ENCODE results near the gene WFDC2. TPM values are rescaled to one million over a fixed set of nuclear protein-coding genes. Genes with fewer than 3 reads are reported as not detected.

WFDC2 gene
- total and polyA plus RNA-seq, 2 of the 8 experiments (the other 6 are each of a cell fraction or from before 2014, with no cell fraction given), result 77.9 to 137 TPM

DNA sequence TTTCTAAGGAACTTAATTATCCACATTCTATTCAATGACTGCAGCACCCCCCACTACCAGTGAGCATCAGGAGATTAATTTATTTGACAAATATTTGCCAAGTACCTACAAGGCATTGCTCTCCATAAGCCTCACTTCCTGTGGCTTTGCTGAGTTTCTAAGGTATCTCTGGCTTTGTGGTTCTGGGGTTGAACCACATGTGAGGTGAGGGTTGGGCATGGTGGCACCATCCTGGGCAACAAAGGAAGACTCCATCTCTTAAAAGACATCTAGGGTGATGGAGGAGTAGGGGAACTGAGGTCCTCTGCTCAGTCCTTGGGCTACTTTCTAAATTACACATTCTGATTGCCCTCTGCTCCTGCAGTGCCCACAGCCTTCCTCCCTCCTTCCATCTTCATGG, 25.5 kb upstream of the WFDC2 start:
- POLR2A ChIA-PET (ENCODE audit: partially characterized antibody), result interaction anchor here (1.1 kb wide), 1 partner anchor 102 kb away, joined by 6 read pairs; no protein-coding TSS in a partner anchor
- Histone ChIP-seq H4K20me1 (replicated peaks in 1 of 2; ENCODE audit: control insufficient read depth in 1 of 2, insufficient read depth in 2 of 2, low read length in 2 of 2) (no peaks in the 10 kb centered on the region), H3K79me1 (ENCODE audit: low read depth, low read length) (no peaks in the 10 kb centered on the region), H3K18ac (ENCODE audit: extremely low read depth, low read length) (no peak overlapping the region), H4K8ac (ENCODE audit: extremely low read depth, insufficient read depth, low read length) (no peak overlapping the region), H2BK12ac (ENCODE audit: low read depth, low read length) (no peak overlapping the region), H3K27ac (ENCODE audit: low read depth, low read length) (no peak overlapping the region), H3K23ac (ENCODE audit: insufficient read length) (no peak overlapping the region), H2BK5ac (ENCODE audit: low read depth, low read length) (no peak overlapping the region), H3K36me3 (ENCODE audit: control insufficient read depth in 2 of 4, insufficient read depth in 4 of 4, low read length in 3 of 4) (no peaks in the 10 kb centered on the region), H3K56ac (replicated peaks; ENCODE audit: insufficient read length, low read depth, low read length) (no peak overlapping the region), H2BK120ac (replicated peaks; ENCODE audit: low read depth, low read length) (no peak overlapping the region), H4K91ac (replicated peaks; ENCODE audit: insufficient read length, low read length) (no peak overlapping the region), H2AK5ac (ENCODE audit: low read depth, low read length) (no peak overlapping the region), H2BK20ac (ENCODE audit: low read length) (no peak overlapping the region), H3K4ac (replicated peaks; ENCODE audit: insufficient read length, low read depth, low read length) (no peak overlapping the region), H3K9ac (replicated peaks in 1 of 4; ENCODE audit: extremely low read depth in 1 of 4, low read depth in 3 of 4, low read length in 3 of 4) (no peak overlapping the region), H3K4me3 (ENCODE audit: extremely low read depth in 1 of 4, insufficient read depth in 2 of 4, low read depth in 3 of 4, low read length in 4 of 4) (no peak overlapping the region), H3K9me3 (ENCODE audit: insufficient read depth in 2 of 2, low read depth in 1 of 2, low read length in 1 of 2) (no peaks in the 10 kb centered on the region), H2AFZ (ENCODE audit: low read length) (no peak overlapping the region), H3K79me2 (ENCODE audit: control insufficient read depth in 1 of 2, insufficient read depth in 2 of 2, low read length in 2 of 2) (no peaks in the 10 kb centered on the region), H3K4me1 (replicated peaks in 1 of 4; ENCODE audit: control insufficient read depth in 3 of 4, insufficient read depth in 4 of 4, low read length in 3 of 4) (no peaks in the 10 kb centered on the region), H3K23me2 (ENCODE audit: low read depth, low read length) (no peaks in the 10 kb centered on the region), H3K4me2 (ENCODE audit: insufficient read depth in 1 of 2, low read depth in 2 of 2, low read length in 2 of 2) (no peak overlapping the region), H2BK15ac (ENCODE audit: low read length) (no peak overlapping the region), H4K5ac (ENCODE audit: insufficient read length, low read depth, low read length) (no peak overlapping the region), H3K14ac (ENCODE audit: insufficient read length) (no peak overlapping the region), H3K27me3 (replicated peaks in 1 of 4; ENCODE audit: control insufficient read depth in 3 of 4, extremely low read depth in 1 of 4, insufficient read depth in 3 of 4, low read length in 3 of 4) (no peaks in the 10 kb centered on the region)
- CTCF ChIA-PET (ENCODE audit: partially characterized antibody), result interaction anchor here (1.5 to 16.4 kb wide), 9 partner anchors 9 to 125 kb away, joined by 3 to 317 read pairs (median 6); partner anchors contain the start of gene WFDC2
- FAIRE-seq, result no peak
- no peak for DNase-seq (ENCODE audit: low read depth in 1 of 2, low spot score in 2 of 2)
- no peak for TF ChIP-seq CHD1 (IDR thresholded peaks at IDR 0.05; ENCODE audit: low read depth, low read length)
- no peak for TF ChIP-seq MAFK (IDR thresholded peaks at IDR 0.05; ENCODE audit: low read depth, low read length)
- TF ChIP-seq YY1 (IDR thresholded peaks at IDR 0.05; ENCODE audit: low read depth, low read length), result no peak
- no peak for TF ChIP-seq TAF7 (optimal IDR thresholded peaks at IDR 0.05; ENCODE audit: borderline replicate concordance, low read depth, low read length)
- no peak for TF ChIP-seq CBX8 (IDR thresholded peaks at IDR 0.05; ENCODE audit: borderline replicate concordance, low read depth, low read length)
- TF ChIP-seq EP300 (IDR thresholded peaks at IDR 0.05; ENCODE audit: borderline replicate concordance in 1 of 2, low read depth in 2 of 2, low read length in 2 of 2), result no peak

All from H1 (cell line).